Measurements from ENCODE around the gene DYNC2H1.
A peak's percentile ranks its signal among the peaks of the same experiment; 100 is the strongest.

The DYNC2H1 gene

DNA sequence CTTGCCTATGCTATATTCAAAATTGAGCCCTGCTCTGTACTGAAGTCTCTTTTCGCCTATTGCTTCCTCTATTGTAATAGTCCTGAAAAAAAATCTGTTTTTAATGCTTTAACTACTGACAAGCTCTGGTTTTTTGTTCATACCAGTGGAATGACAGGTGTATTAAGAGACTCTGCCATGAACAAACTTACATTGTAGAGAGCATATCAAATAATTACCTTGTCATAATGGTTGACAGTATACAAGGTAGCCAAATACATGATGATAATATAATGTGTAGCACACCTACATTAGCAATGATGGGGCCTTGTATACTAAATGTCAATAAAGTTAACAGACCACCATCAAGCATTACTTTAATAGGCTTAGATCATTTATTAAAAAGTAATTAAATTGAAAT, 175.0 kb downstream of the DYNC2H1 start:
- DNase-seq (ENCODE audit: low read depth): no peak

DNA sequence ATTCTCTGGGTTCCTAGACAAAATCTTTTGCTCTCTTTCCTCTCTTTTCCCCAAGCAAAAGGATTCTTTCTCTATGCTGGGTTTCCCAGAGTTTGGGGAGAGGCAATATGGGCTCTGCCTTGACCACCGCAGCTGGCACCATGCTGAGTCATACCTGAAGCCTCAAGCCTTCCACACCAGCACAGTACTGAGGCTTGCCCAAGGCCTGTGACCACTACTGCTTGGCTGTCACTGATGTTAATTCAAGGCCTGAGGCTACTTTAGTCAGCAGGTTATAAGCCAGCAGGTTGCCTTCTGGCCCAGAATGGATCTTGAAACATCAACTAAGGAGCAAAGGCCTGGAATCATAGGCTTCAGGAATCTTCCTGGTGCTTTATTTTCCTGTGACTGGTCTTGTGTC, 185.3 kb downstream of the DYNC2H1 start:
- no peak for DNase-seq (ENCODE audit: low read depth)

DNA sequence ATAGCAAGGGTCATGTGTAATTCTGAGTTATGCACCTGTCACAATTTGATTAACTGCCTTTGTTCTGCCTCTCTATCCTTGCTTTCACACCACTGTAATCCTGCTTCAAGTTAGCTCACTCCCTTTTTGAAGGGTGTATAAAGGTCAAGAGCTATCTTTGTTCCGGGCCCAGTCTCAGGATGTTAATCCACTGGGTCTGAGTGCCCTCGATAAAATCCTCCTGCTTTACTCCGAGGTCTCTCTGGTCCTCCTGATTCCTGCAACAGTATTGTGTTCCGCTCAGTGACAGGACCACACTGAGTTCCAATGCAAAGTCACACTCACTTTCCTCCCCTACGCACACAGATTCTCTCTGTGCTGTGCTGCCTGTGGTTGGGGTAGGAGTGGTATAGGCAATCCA, 186.5 kb downstream of the DYNC2H1 start:
- no peak for DNase-seq (ENCODE audit: low read depth)

DNA sequence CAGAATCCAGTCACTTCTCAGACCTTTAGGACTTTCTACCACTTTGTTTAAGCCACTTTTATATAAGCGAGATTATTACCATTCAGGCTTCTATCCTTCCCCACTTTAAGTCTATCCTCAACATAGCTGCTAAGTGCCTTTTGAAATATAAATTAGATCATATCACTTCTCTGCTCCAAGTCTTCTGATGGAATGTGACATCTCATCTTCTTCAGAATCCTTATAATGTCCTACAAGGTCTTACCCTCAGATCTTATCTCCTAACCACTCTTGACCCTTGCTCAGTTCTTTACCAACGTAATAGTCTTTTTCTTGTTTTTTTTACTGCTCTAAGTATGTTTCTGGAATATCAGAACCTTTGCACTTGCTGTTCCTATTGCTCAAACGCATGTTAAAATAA, 188.7 kb downstream of the DYNC2H1 start:
- no peak for DNase-seq (ENCODE audit: low read depth)

DNA sequence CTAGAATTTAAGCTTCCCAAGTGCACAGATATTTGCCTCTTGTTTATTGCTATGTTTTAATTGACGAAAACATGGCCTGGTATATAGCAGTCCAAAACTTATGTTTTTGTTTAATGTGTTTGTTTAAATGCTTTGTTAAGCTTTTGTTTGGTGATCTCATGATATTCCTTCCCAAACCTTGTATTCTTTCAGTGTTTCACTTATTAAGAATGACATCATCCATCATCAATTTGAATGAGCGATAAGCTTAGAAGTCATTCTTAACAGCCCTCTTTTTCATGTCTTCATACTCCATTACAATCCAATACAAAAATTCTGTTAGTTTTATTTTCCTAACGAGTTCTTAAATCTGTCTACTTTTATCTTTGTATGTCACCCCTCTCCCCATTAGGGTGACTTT, 206.0 kb downstream of the DYNC2H1 start:
- DNase-seq (ENCODE audit: low read depth): no peak

DNA sequence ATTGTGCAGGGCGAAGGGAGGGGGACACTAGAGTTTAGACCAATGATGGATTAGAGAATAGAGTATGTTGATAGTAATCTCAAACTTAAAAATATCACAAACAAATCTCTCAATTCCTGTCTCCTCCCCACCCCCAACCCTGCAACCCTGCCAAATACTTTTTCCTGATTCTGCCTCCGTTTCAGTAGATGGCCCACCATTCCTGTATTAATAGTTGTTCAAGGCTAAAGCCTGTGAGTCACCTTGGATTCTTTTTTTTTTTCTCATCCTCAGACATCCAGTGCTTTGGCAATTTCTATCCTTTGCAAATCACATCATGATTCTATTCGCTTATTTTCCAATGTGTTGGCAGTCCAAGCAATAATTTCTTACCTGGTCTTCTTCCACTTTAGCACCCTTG, 207.9 kb downstream of the DYNC2H1 start:
- no peak for DNase-seq (ENCODE audit: low read depth)

DNA sequence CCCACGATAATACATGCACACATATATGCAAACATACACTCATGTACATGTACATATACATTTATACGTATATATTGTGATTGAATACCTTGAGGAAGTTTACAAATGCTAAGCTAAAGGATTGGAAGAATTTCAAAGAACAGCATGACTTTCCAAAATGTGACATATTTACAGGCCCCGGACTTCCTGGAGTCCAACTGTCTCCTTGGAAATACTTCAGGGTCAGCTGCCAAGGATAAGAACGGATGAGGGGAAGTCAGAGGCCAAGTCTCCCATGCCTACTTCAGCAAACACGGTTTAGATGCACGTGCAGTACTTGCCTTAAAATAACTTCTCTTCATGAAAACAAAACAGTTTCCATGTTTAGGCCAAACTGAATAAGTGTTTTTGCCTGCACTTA, 213.6 kb downstream of the DYNC2H1 start:
- DNase-seq (ENCODE audit: low read depth): no peak

DNA sequence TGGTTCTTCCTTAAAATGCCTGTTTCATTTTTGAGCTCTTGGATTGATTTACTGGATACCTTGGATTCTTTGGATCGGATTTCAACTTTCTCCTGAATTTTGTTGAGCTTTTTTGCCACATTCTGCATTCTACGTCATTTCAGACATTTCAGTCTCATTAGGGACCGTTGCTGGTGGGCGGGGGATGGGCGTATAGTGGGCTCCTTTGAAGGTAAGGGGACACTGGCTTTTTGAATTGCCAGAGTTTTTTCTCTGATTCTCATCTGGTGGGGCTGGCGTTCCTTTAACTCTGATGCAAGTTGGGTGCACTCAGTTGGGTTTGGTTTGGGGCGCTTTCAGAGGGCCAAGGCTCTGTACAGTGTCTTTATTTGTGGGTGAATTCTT, 216.5 kb downstream of the DYNC2H1 start:
- no peak for DNase-seq (ENCODE audit: low read depth)

DNA sequence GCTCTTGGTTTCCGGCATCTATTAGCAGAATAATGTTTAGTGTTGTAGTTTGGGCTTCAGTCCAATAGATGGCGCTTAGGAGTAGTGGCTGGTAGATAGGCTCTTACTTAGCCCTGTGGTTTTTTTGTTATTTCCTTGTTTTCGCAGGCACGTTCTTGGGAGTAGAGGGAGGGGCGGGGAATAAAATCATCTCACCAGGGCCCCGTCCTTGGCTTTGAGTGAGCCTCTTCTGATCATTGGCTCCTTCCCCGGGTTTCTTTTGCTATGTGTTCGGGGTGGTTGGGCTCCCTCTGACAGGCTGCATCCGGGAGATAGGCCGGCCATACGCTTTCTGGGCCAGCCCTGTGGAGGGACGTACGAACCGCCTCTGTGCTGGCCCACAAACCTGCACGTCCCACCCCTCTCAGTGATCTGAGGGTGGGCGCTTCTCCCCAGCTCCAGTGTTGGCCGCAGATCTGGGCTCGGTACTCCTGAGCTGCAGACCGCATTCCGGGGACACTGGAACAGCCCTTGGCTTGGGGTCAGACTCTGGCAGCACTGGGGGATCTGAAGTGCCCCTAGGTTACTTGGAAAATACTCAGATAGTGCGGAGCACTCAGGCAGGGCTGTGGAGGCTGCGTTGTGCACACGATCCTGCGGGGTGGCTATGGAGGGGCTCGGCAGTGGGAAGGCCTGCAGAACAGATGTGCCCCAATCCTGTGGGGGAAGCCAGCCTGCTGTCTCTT, 217.0 kb downstream of the DYNC2H1 start:
- peak; percentile 80 for DNase-seq (ENCODE audit: low read depth)

DNA sequence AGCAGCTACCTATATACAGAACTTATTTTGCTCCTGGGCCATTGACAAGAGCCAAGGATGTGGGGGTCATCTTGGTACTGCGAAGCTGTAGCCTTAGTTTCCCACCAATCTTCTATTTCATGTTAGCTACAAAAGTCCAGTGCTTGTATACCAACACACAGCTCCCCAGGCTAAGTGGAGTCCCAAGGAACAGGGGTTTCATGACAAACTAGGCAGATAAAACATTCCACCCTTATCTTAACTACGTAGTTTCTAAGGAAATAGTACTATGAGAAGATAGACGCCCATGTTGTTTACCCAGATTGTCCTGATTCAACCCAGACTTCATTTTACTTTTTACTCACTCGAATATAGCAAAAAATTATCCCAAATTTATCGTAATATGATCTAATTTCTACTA, 218.5 kb downstream of the DYNC2H1 start:
- no peak for DNase-seq (ENCODE audit: low read depth)

DNA sequence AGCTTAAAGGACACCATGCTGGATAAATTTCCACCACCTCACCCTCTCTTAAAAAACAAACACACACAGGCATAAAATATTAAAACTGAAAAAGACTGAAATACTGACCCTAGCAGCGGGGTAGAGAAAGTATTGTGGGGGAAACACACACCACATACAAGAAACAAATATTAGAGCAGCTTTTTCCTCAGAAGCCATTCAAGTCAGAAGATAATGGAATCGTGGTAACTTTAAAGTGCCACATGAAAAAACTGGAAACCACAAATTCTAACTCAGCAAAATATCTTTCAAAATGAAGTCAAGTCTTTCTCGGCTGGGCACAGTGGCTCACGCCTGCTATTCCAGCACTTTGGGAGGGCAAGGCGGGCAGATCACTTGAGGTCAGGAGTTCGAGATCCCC, 223.2 kb downstream of the DYNC2H1 start:
- DNase-seq (ENCODE audit: low read depth): no peak

DNA sequence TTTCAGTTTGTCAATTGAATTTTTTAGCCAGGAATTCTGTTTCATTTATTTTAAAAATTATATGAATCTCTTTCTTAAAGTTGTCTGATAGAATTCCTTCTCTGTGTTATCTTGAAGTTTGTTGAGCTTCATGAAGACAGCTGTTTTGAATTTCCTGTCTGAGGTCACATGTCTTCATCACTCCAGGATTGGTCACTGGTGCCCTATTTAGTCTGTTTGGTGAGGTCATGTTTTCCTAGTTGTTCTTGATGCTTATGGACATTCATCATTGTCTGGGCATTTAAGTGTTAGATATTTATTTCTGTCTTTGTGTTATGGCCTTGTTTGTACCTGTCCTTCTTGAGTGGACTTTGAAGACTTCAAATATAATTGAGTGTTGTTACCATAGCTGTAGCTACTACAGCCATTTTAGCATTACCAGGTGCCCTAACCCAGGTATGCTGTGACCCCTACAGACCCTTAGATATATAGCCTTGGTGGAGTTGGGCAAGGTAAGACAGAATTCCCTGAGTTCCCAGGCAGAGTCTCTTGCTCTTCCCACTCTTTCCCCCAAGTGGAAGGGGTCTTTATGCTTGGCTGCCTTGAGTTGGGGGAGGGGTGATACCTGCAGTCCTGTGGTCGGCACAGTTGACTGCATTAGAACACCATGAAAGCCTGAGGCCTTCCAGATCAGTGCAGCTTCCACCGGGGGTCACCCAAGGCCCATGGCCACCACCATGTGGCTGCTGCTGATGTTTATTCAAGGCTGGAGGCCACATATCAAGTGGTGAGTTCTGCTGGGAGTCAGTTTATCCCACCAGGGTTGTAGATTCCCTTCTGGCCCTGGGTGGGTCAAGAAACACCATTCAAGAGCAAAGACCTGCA, 229.6 kb downstream of the DYNC2H1 start:
- DNase-seq (ENCODE audit: low read depth): peak; percentile 8

DNA sequence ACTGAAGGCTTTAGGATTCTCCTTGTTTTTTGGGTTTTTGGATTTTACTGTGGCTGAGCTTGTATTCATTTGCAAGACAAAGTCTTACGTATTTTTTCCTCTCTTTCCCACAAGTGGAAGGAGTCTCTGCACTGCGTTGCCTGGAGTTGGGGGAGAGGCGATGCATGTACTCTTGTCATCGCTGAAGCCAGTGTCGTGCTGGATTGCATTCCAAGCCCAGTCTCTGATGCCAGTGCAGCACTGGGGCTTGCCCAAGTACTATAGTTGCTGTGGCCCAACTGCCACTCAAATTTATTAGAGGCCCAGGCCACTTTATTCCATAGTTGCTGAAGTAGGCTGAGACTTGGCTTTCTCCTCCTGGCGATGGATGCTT, 230.2 kb downstream of the DYNC2H1 start:
- DNase-seq (ENCODE audit: low read depth): no peak

DNA sequence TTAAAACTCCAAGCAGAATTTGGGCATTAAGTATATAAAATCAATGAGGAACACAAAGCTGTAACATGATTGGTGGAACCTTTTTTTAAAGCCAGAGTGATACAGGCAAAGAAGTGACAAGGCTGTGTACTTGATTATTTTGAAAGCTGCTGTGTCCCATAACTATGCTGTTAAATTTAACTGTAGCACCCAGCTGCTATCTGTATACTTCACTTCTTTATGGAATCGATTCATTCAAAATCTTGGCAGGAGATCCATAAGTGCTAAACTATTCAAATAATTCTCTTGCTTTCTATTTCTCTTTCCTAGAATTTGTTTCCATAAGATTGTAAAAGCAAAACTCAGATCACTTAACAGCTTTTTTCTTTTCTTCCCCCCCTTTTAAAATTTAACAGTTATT, 231.7 kb downstream of the DYNC2H1 start:
- no peak for DNase-seq (ENCODE audit: low read depth)

DNA sequence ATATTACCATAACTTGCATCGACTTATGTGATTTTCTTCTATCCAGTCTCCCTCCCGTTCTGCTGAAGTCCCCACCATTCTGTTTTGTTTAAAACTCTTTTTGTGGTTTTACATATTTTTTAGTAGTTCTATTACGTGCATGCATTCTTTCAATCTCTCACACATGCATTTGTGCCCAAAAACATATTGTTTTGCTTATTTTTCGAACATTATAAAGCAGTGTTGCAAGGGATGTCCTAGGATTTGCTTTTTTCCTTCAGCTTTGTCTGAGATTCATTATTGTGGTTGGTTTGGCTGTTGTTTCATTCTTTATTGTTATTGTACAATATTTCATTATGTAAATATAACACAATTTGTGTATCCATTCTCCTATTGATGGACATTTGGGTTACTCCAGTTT, 235.7 kb downstream of the DYNC2H1 start:
- peak; percentile 66 for DNase-seq (ENCODE audit: low read depth)

DNA sequence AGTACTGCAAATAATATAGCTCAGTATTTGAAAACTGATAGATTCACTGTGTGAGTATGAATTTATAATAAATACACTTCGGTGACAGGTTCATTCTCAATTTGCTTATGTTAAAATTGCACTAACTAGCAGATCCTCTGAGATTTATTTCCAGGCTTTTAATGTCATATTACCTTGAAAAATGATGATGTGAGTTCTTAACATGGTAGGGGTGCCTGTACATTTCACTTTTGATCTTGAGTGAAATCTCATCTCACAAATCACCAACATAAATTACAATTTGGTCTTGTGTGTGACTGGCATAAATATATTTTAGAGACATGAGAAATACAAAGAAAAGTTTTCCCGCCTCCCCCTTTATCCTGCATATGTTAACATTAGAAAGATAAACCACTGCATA, 240.4 kb downstream of the DYNC2H1 start:
- DNase-seq (ENCODE audit: low read depth): no peak

DNA sequence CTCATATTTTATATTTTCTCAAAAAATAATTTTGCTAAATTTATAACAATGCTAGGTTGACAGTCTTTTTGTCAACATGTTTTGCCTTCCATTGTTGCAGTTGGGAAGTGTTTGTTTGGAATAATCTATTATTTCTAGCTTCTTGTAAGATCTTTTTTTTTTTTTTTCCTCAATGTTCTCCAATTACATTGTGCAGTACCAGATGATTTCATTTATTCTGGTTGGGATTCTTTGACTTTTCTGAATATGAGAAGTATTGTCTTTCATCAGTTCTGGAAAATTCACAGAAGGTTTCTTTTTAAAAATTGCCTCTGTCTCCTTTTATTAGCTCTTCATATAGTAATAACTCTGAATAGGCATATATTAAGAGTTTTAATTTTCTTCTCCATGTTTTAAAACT, 245.4 kb downstream of the DYNC2H1 start:
- DNase-seq (ENCODE audit: low read depth): peak; percentile 2

DNA sequence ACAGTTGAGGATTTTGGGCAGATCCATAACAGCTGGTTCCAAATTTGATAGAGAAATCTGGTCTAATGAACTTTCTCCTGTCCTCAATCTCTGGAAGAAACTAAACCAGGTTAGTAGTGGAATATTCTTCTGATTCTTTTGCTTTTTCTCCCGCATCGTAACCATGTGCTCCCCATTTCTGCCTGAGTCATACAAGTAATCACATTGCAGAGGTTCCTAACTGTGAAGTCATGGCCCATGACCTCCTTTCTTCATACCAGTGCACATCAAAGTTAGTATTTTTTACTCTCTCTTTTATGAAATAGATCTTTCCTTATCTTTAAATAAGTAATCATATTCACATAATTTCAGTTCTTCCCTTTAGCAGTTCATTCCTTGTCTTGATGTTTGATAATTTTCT, 249.0 kb downstream of the DYNC2H1 start:
- no peak for DNase-seq (ENCODE audit: low read depth)

DNA sequence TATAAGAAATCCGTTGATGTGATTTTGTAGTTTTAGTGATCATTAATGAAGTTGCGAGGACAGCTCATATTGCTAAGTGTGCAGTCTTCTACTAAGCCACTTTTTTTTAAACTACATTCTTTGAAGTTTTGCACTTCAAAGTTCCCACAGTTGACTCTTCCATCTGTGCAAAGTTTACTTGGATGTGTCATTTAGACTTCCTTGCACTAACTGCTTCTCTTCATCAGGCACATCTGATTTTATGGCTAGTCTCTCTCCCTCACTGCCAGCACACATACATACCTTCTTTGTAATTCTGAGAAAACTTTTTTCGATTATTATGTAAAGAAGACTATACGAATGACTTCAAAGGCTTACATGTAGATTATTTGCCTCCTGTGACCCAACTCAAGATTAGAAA, 250.0 kb downstream of the DYNC2H1 start:
- DNase-seq (ENCODE audit: low read depth): no peak

DNA sequence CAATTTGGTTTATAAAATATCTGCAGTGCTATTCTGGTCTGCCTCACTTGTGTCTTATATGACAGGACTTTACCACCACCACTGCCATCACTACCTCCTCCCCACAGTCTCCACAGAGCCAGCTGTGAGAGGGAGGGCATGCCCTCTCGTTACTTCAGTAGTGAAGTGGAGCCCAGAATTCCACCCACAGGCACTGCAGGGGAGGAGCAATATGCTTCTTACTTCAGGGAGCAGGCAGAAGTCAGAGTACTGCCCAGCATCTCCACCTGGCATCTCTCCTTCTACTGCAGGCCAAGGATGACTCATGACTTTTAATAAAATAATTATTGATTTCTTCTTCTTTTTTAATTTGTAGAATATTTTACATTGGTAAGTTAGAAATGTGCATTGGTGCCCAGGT, 255.5 kb downstream of the DYNC2H1 start:
- peak; percentile 30 for DNase-seq (ENCODE audit: low read depth)

DNA sequence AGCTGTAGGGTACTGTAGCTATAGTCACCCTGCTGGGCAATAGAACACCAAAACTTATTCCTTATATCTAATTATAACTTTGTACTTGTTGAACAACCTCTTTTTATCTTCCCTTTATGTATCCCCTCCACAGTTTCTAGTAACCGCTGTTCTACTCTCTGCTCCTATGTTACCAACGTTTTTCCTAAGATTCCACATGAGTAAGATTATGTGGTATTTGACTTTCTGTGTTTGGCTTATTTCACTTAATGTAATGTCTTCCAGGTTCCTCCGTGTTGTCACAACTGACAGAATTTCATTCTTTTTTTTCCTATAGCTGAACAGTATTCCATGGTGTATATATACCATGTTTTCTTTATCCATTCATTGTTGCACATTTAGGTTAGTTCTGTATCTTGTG, 258.4 kb downstream of the DYNC2H1 start:
- peak; percentile 20 for DNase-seq (ENCODE audit: low read depth)

DNA sequence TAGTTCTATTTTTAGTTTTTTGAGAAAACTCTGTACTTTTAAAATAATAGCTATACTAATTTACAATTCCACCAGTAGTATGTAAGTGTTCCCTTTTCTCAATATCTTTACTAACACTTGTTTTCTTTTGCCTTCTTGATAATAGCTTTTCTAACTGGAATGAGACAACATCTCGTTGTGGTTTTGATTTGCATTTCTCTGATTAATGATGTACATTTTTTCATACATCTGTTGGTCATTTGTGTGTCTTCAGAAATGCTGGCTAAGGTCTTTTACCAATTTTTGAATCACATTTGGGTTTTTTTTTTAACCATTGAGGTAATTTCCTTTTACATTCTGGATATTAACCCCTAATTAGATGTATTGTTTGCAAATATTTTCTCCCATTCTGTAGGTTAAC, 258.9 kb downstream of the DYNC2H1 start:
- DNase-seq (ENCODE audit: low read depth): peak; percentile 22

DNA sequence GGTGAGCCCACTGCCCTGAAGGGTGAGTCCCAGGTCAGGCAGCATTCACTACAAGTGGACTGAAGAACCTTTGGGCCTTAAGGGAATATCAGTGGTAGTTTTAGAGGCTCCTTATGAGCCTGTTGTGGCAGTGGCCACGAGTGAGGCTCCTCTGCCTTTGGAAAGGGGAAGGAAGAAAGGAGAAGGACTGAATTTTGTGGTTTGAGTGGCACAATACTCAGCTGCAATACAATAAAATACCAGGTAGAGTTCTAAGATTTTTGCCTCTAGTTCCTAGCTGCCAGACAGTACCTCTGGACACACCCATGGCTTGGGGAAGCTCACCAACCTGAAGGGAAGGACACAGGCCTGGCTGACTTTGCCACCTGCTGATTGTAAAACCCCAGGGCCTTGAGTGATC, 260.9 kb downstream of the DYNC2H1 start:
- no peak for DNase-seq (ENCODE audit: low read depth)

DNA sequence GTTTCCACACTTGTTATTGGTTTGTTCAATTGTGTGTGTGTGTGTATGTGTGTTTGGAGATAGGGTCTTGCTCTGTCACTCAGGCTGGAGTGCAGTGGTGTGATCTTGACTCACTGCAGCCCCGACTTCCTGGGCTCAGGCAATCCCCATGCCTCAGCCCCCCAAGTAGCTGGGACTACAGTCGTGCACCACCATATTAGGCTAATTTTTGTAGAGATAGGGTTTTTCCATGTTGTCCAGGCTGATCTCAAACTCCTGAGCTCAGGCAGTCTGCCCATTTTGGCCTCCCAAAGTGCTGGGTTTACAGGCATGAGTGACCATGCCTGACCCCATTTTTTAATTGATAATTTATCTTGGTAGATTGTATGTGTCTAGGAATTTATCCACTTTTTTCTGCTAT, 263.7 kb downstream of the DYNC2H1 start:
- DNase-seq (ENCODE audit: low read depth): no peak

Data from fibroblast of gingiva (primary cell).